HepG2 (cell line): ENCODE data around the gene HOXA6. TPM values are rescaled to one million over a fixed set of nuclear protein-coding genes. Genes with fewer than 3 reads are reported as not detected.

Experiments
- ATAC-seq: fragments of 200-7000 bp; cut with Tn5 transposase; 3 replicates; pipeline ENCODE4 v1.9.1; 2020; ENCODE audit warnings: mild to moderate bottlenecking, moderate library complexity
- BruUV-seq: library from RNA; stranded (reverse); fragments of 400-500 nt; replicated peaks from 2 replicates; lab custom pipeline; 2021; lab: Mats Ljungman, UMichigan
- CTCF ChIA-PET: fragments of 300-600 bp; formaldehyde crosslinking; extraction: SDS; loops from one replicate; lab custom pipeline; 2021; ENCODE audit warnings: low total read pairs, inconsistent platforms, low intra/inter-chr PET ratio; lab: Yijun Ruan, JAX
- POLR2A ChIA-PET: fragments of 350-600 bp; sonication (Branson Sonifier 250); formaldehyde crosslinking; loops from one replicate; lab custom pipeline; 2020; ENCODE audit warnings: antibody characterized with exemption, inconsistent platforms; lab: Yijun Ruan, JAX
- DNase-seq: peaks from one replicate; pipeline ENCODE4 v3.0.0-alpha.2; 2015; ENCODE audit warnings: low spot score
- FAIRE-seq: peaks from 3 replicates; lab custom pipeline; 2011; peaks lifted over from hg19 to GRCh38; lab: Jason Lieb, UNC
- H2AFZ ChIP-seq: one replicate; pipeline ENCODE4 v1.6.1; 2011; ENCODE audit warnings: low read length, inconsistent platforms
- H3K27ac ChIP-seq: fragments of 300-600 bp; 3 replicates; pipeline ENCODE4 v1.8.0; 2011; ENCODE audit warnings: mixed run types, mild to moderate bottlenecking, mixed read lengths, low read length, inconsistent platforms; ENCODE audit not compliant: insufficient read depth; ENCODE audit errors: extremely low read length
- H3K27me3 ChIP-seq, 2 experiments: fragments of 200-600 bp in 1 of 2; 2 replicates in 1 of 2; 3 replicates in 1 of 2; pipeline versions ENCODE4 v1.6.0 to v1.8.0; 2011; ENCODE audit warnings: low read length in 2 of 2, mild to moderate bottlenecking in 2 of 2, moderate library complexity in 2 of 2, inconsistent platforms in 1 of 2; ENCODE audit not compliant: insufficient read depth in 2 of 2, control insufficient read depth in 1 of 2
- H3K36me3 ChIP-seq, 2 experiments: fragments of 200-600 bp in 1 of 2; replicated peaks in 1 of 2; 2 replicates in 1 of 2; 3 replicates in 1 of 2; pipeline versions ENCODE4 v1.5.1 to v1.8.0; 2011; ENCODE audit warnings: low read length in 2 of 2, inconsistent platforms in 1 of 2; ENCODE audit not compliant: insufficient read depth in 2 of 2, control insufficient read depth in 1 of 2
- H3K4me1 ChIP-seq: 2 replicates; pipeline ENCODE4 v1.5.1; 2012; ENCODE audit warnings: low read length, inconsistent platforms; ENCODE audit not compliant: insufficient read depth
- H3K4me2 ChIP-seq: 2 replicates; pipeline ENCODE4 v1.6.0; 2011; ENCODE audit warnings: low read depth, low read length, inconsistent platforms
- H3K4me3 ChIP-seq, 3 experiments: fragments of 200-600 bp in 1 of 3; sonication (generic), shearing (Covaris generic) in 1 of 3; replicated peaks in 1 of 3; 2 replicates each; pipeline ENCODE4 v1.5.1; 2011 to 2016; ENCODE audit warnings: low read length in 3 of 3, inconsistent platforms in 2 of 3, low read depth in 2 of 3, mild to moderate bottlenecking in 2 of 3, control low read depth in 1 of 3, mixed read lengths in 1 of 3; ENCODE audit not compliant: insufficient read depth in 1 of 3
- H3K79me2 ChIP-seq: one replicate; pipeline ENCODE4 v1.6.1; 2011; ENCODE audit warnings: low read length, inconsistent platforms; ENCODE audit not compliant: insufficient read depth
- H3K9ac ChIP-seq: 2 replicates; pipeline ENCODE4 v1.6.0; 2011; ENCODE audit warnings: mild to moderate bottlenecking, low read depth, low read length, inconsistent platforms; ENCODE audit not compliant: insufficient read depth
- H3K9me3 ChIP-seq: 2 replicates; pipeline ENCODE4 v1.5.1; 2012; ENCODE audit warnings: mild to moderate bottlenecking, low read length
- H4K20me1 ChIP-seq: 2 replicates; pipeline ENCODE4 v1.6.0; 2011; ENCODE audit warnings: inconsistent platforms, mild to moderate bottlenecking, low read length, moderate library complexity; ENCODE audit not compliant: insufficient read depth
- AFF4 ChIP-seq: sonication (generic); formaldehyde crosslinking; IDR thresholded peaks from 2 replicates; pipeline ENCODE4 v1.4.0; 2020; ENCODE audit warnings: missing genetic modification reagents
- ERF ChIP-seq: IDR thresholded peaks from 2 replicates; pipeline ENCODE4 v1.6.1; 2018; ENCODE audit warnings: missing biosample characterization, missing genetic modification reagents
- HES4 ChIP-seq: sonication (generic); formaldehyde crosslinking; IDR thresholded peaks from 2 replicates; pipeline ENCODE4 v1.9.0; 2021; ENCODE audit warnings: mild to moderate bottlenecking, missing genetic modification reagents, borderline replicate concordance
- MTA3 ChIP-seq: sonication (generic); formaldehyde crosslinking; IDR thresholded peaks from 2 replicates; pipeline ENCODE4 v1.4.0; 2020; ENCODE audit warnings: missing genetic modification reagents
- NAIF1 ChIP-seq: sonication (generic); formaldehyde crosslinking; IDR thresholded peaks from 2 replicates; pipeline ENCODE4 v1.5.0; 2020; ENCODE audit warnings: mild to moderate bottlenecking, missing genetic modification reagents, borderline replicate concordance
- PHF20 ChIP-seq: sonication (generic); formaldehyde crosslinking; IDR thresholded peaks from 2 replicates; pipeline ENCODE4 v1.5.0; 2020; ENCODE audit warnings: mild to moderate bottlenecking, missing genetic modification reagents
- PRDM15 ChIP-seq: sonication (generic); formaldehyde crosslinking; IDR thresholded peaks from 2 replicates; pipeline ENCODE4 v1.4.0; 2020; ENCODE audit warnings: missing genetic modification reagents
- PRPF4 ChIP-seq: fragments of 200-400 bp; formaldehyde crosslinking; IDR thresholded peaks from 2 replicates; pipeline ENCODE4 v1.6.1; 2016; ENCODE audit warnings: low read length, low read depth; ENCODE audit not compliant: poor library complexity, severe bottlenecking
- RBM39 ChIP-seq: fragments of 200-400 bp; formaldehyde crosslinking; IDR thresholded peaks from one replicate; pipeline ENCODE4 v1.6.1; 2018; ENCODE audit warnings: antibody characterized with exemption, mild to moderate bottlenecking, low read depth, low read length; ENCODE audit not compliant: poor library complexity, severe bottlenecking
- SMC3 ChIP-seq: IDR thresholded peaks from 2 replicates; pipeline ENCODE4 v1.6.1; 2011; ENCODE audit warnings: low read length, improper control_type of control experiment
- SOX13 ChIP-seq, 3 experiments: fragments of 450-650 bp in 1 of 3; sonication (generic) in 1 of 3; formaldehyde crosslinking in 1 of 3; IDR thresholded peaks in 2 of 3; conservative IDR thresholded peaks in 1 of 3; 2 replicates each; pipeline versions ENCODE4 v1.5.0 to v1.6.1; 2016 to 2020; ENCODE audit warnings: antibody characterized with exemption in 1 of 3, mild to moderate bottlenecking in 1 of 3, missing compliant biosample characterization in 1 of 3, missing genetic modification reagents in 1 of 3, moderate library complexity in 1 of 3
- TSC22D2 ChIP-seq: sonication (generic); formaldehyde crosslinking; IDR thresholded peaks from 2 replicates; pipeline ENCODE4 v1.5.1; 2020; ENCODE audit warnings: missing genetic modification reagents, mild to moderate bottlenecking, borderline replicate concordance
- ZFP41 ChIP-seq: sonication (generic); formaldehyde crosslinking; IDR thresholded peaks from 2 replicates; pipeline ENCODE4 v1.4.0; 2020; ENCODE audit warnings: mild to moderate bottlenecking, missing genetic modification reagents, borderline replicate concordance
- ZNF331 ChIP-seq: sonication (generic); formaldehyde crosslinking; IDR thresholded peaks from 2 replicates; pipeline ENCODE4 v1.4.0; 2020; ENCODE audit warnings: missing genetic modification reagents
- ZNF354B ChIP-seq: sonication (generic); formaldehyde crosslinking; IDR thresholded peaks from 2 replicates; pipeline ENCODE4 v1.8.0; 2022; ENCODE audit warnings: mild to moderate bottlenecking, missing genetic modification reagents
- ZNF589 ChIP-seq: sonication (generic); formaldehyde crosslinking; conservative IDR thresholded peaks from 2 replicates; pipeline ENCODE4 v1.8.0; 2022; ENCODE audit warnings: mild to moderate bottlenecking, moderate library complexity, missing genetic modification reagents
- WGBS: methylation state at CpG from one replicate; pipeline ENCODE4 v1.1.6; 2017; ENCODE audit warnings: low lambda C conversion rate; 5-methylcytosine and 5-hydroxymethylcytosine counted together
- in situ Hi-C: cut with HindIII; loops from 2 replicates; pipeline ENCODE4 v1.10.0; 2017; ENCODE audit warnings: low pct_unique_long_range_greater_than_20kb; ENCODE audit not compliant: extremely low pct_ligation_motif_present
- intact Hi-C: fragments of 100-400 bp; cut with micrococcal nuclease; formaldehyde crosslinking; loops from one replicate; pipeline ENCODE4 v1.10.0; 2022; ENCODE audit not compliant: unreplicated experiment
- polyA plus RNA-seq, 8 experiments: library from polyadenylated mRNA; depleted of rRNA in 3 of 8; stranded (reverse) in 7 of 8; unstranded in 1 of 8; fragments of >200 nt; fragmentation: Illumina TruSeq in 4 of 8; extraction: Trizol in 4 of 8; gene quantifications; 2 replicates each; pipeline versions ENCODE4 v1.2.1 to v1.2.3, GENCODE V29; 2011 to 2016; ENCODE audit warnings: low read depth in 4 of 8, missing spikeins in 1 of 8, mixed read lengths in 1 of 8; ENCODE audit not compliant: insufficient read depth in 1 of 8
- total RNA-seq, 5 experiments: library from RNA; depleted of rRNA; stranded (reverse); fragments of >200 nt; fragmentation: Illumina TruSeq; extraction: Trizol; gene quantifications; 2 replicates each; pipeline ENCODE4 v1.2.3, GENCODE V29; 2016; ENCODE audit warnings: low read depth in 1 of 5

The HOXA6 gene
- total and polyA plus RNA-seq, 2 of the 13 experiments (the other 11 are each of a cell fraction or from before 2014, with no cell fraction given) = 1.3 to 1.5 TPM

GRCh38 chr7:27157702-27158431, 10.3 kb upstream of the HOXA6 start:
- H3K27ac ChIP-seq = no peak overlapping the region
- ATAC-seq (no peak), DNase-seq (no peak), FAIRE-seq (no peak)
- no peaks in the 10 kb centered on the region for H3K79me2 ChIP-seq
- peaks cover 6 to 46% of the 10 kb centered on the region in 2 experiments for H3K27me3 ChIP-seq
- POLR2A ChIA-PET = no interaction called here
- H3K9ac ChIP-seq = no peak overlapping the region
- CTCF ChIA-PET = no interaction called here
- no peak overlapping the region for H3K4me3 ChIP-seq
- no peak overlapping the region for H3K4me2 ChIP-seq
- no peak overlapping the region for H2AFZ ChIP-seq
- no peaks in the 10 kb centered on the region for H3K9me3 ChIP-seq
- H3K36me3 ChIP-seq = no peaks in the 10 kb centered on the region
- in situ Hi-C loops = loop anchor here (5.0 to 25.0 kb wide), 2 partner anchors 791 to 1071 kb away; no protein-coding TSS in a partner anchor
- no TSS peak for BruUV-seq
- 80% methylated on average over 30 of the region's 30 CpGs for WGBS
- H3K4me1 ChIP-seq = peaks cover 19% of the 10 kb centered on the region
- intact Hi-C loops = no loop called here
- H4K20me1 ChIP-seq = no peaks in the 10 kb centered on the region
- no peak for TF ChIP-seq PHF20 (CRISPR knock-in tag)
- TF ChIP-seq ZFP41 (CRISPR knock-in tag) = no peak
- TF ChIP-seq ZNF589 (CRISPR knock-in tag) = no peak
- TF ChIP-seq TSC22D2 (CRISPR knock-in tag) = no peak
- no peak for TF ChIP-seq ERF (CRISPR knock-in tag)
- TF ChIP-seq SOX13 (IDR thresholded peaks at IDR 0.05) = no peak
- no peak for TF ChIP-seq SOX13 (CRISPR knock-in tag; conservative IDR thresholded peaks at IDR 0.05 in 1 of 2, IDR thresholded peaks at IDR 0.05 in 1 of 2)
- no peak for TF ChIP-seq HES4
- no peak for TF ChIP-seq AFF4 (CRISPR knock-in tag)
- no peak for TF ChIP-seq PRDM15 (CRISPR knock-in tag)
- no peak for TF ChIP-seq RBM39
- no peak for TF ChIP-seq ZNF354B (CRISPR knock-in tag)
- TF ChIP-seq NAIF1 = no peak
- no peak for TF ChIP-seq PRPF4
- TF ChIP-seq SMC3 = no peak
- TF ChIP-seq MTA3 (CRISPR knock-in tag) = no peak
- TF ChIP-seq ZNF331 (CRISPR knock-in tag) = no peak
